NAMALWA (cell line): ENCODE measurements around the gene KRTAP10-11.
"Not testable (repeated sequence)": the region's sequence is repeated elsewhere in the genome, so short reads cannot be mapped to it uniquely, and the experiment has no call there.

Experiments used
- DNase-seq: peaks from one replicate; pipeline ENCODE4 v3.0.0-alpha.2; 2015; ENCODE audit warnings: low spot score

The KRTAP10-11 gene

GRCh38 chr21:44639331-44639655 lies 6.9 kb upstream of the KRTAP10-11 start:
- no peak for DNase-seq

- DNase-seq, result no peak
Observed at GRCh38 chr21:44640761-44641160, 5.5 kb upstream of the KRTAP10-11 start.

GRCh38 chr21:44643741-44644310 lies 2.4 kb upstream of the KRTAP10-11 start:
- DNase-seq, result no peak

- DNase-seq, result no peak
Observed at GRCh38 chr21:44644878-44645277, 1.3 kb upstream of the KRTAP10-11 start.

- DNase-seq, result no peak
Observed at GRCh38 chr21:44647222-44647552, 973 bp downstream of the KRTAP10-11 start.

GRCh38 chr21:44648557-44649311 lies 2.5 kb downstream of the KRTAP10-11 start:
- DNase-seq, result no peak

GRCh38 chr21:44649521-44650100 lies 3.4 kb downstream of the KRTAP10-11 start:
- no peak for DNase-seq

- no peak for DNase-seq
Observed at GRCh38 chr21:44650265-44650972, 4.2 kb downstream of the KRTAP10-11 start.

GRCh38 chr21:44650973-44651675 lies 4.9 kb downstream of the KRTAP10-11 start:
- DNase-seq, result no peak

GRCh38 chr21:44653123-44653522 lies 6.9 kb downstream of the KRTAP10-11 start:
- DNase-seq, result peak; percentile 43

GRCh38 chr21:44653656-44654575 lies 7.7 kb downstream of the KRTAP10-11 start:
- no peak for DNase-seq

- DNase-seq, result no peak
Observed at GRCh38 chr21:44654576-44655175, 8.5 kb downstream of the KRTAP10-11 start, which contains the start of gene KRTAP12-4. Gene KRTAP12-4 (minus strand): TSS chr21:44654659. CDS start chr21:44654614, 45 bp downstream.

- DNase-seq, result no peak
Observed at GRCh38 chr21:44656868-44657267, 10.7 kb downstream of the KRTAP10-11 start.

- DNase-seq, result no peak
Observed at GRCh38 chr21:44657635-44658540, 11.7 kb downstream of the KRTAP10-11 start, which contains the start of gene KRTAP12-3. Gene KRTAP12-3 (plus strand): TSS chr21:44657932. CDS start chr21:44657980, 48 bp downstream.

- DNase-seq, result no peak
Observed at GRCh38 chr21:44658541-44658910, 12.3 kb downstream of the KRTAP10-11 start.

- DNase-seq, result no peak
Observed at GRCh38 chr21:44658913-44659595, 12.8 kb downstream of the KRTAP10-11 start.

GRCh38 chr21:44661567-44661966 lies 15.4 kb downstream of the KRTAP10-11 start:
- not testable (repeated sequence) for DNase-seq

- no peak for DNase-seq
Observed at GRCh38 chr21:44664691-44665090, 18.5 kb downstream of the KRTAP10-11 start.
